ENCODE measurements around the gene ERBB4.

GRCh38 chr2:211479536-211480150 is 1059.0 kb downstream of the ERBB4 start:
- TF ChIP-seq CTCF (conservative IDR thresholded peaks at IDR 0.05; ENCODE audit: low read length) (no peak), EZH2phosphoT487 (IDR thresholded peaks at IDR 0.05; ENCODE audit: borderline replicate concordance) (no peak)
